GM19452 (cell line): ENCODE results near the gene ZBTB17.

Source experiments
- ATAC-seq: cut with Tn5 transposase; IDR thresholded peaks from one replicate; pipeline ENCODE4 v1.9.1; 2021; ENCODE audit not compliant: unreplicated experiment

The ZBTB17 gene

GRCh38 chr1:15948595-15949452, 27.1 kb downstream of the ZBTB17 start:
- ATAC-seq: no peak

GRCh38 chr1:15948091-15948591, 27.8 kb downstream of the ZBTB17 start:
- no peak for ATAC-seq

GRCh38 chr1:15947382-15948090, 28.4 kb downstream of the ZBTB17 start:
- no peak for ATAC-seq

GRCh38 chr1:15946571-15947381, 29.1 kb downstream of the ZBTB17 start:
- no peak for ATAC-seq

- no peak for ATAC-seq
These were observed 30.0 kb downstream of the ZBTB17 start for GRCh38 chr1:15945832-15946448.

- ATAC-seq: no peak
These were observed 30.7 kb downstream of the ZBTB17 start for GRCh38 chr1:15945011-15945831.

- no peak for ATAC-seq
These were observed 31.4 kb downstream of the ZBTB17 start for GRCh38 chr1:15944308-15945010.

GRCh38 chr1:15943992-15944307, 32.0 kb downstream of the ZBTB17 start:
- no peak for ATAC-seq

GRCh38 chr1:15943328-15943991, 32.4 kb downstream of the ZBTB17 start:
- no peak for ATAC-seq

GRCh38 chr1:15942661-15943327, 33.1 kb downstream of the ZBTB17 start:
- ATAC-seq: no peak

GRCh38 chr1:15941899-15942660, 33.8 kb downstream of the ZBTB17 start:
- ATAC-seq: no peak

- ATAC-seq: no peak
These were observed 34.7 kb downstream of the ZBTB17 start for GRCh38 chr1:15941044-15941840.

- ATAC-seq: no peak
These were observed 35.5 kb downstream of the ZBTB17 start for GRCh38 chr1:15940110-15941043.

GRCh38 chr1:15939181-15940109, 36.5 kb downstream of the ZBTB17 start:
- no peak for ATAC-seq
